ENCODE results near the gene SAP25. TPM values are rescaled to one million over a fixed set of nuclear protein-coding genes. Genes with fewer than 3 reads are reported as not detected.

SAP25 gene
- total RNA-seq, 2 experiments from 2014 or later: 9.9 to 11.4 TPM

Other genes starting within 250 kb of the SAP25 start
- gene PILRB, start 215.8 kb downstream of the SAP25 start, total RNA-seq: 10 to 100 TPM; 27.4 to 30.2 TPM
- gene PILRA, start 200.4 kb downstream of the SAP25 start, total RNA-seq: under 1 TPM; 0.31 to 0.76 TPM
- 1 to 10 TPM; 3.9 to 4.0 TPM for gene ZCWPW1, start 145.2 kb downstream of the SAP25 start, total RNA-seq
- 10 to 100 TPM; 41.3 to 42.0 TPM for gene MEPCE, start 144.1 kb downstream of the SAP25 start, total RNA-seq
- 10 to 100 TPM; 76.0 to 76.5 TPM for gene PPP1R35, start 137.4 kb downstream of the SAP25 start, total RNA-seq
- gene SPACDR, start 109.6 kb downstream of the SAP25 start, total RNA-seq: 1 to 10 TPM; 3.5 to 3.9 TPM
- 10 to 100 TPM; 87.8 to 89.5 TPM for gene TSC22D4, start 94.7 kb downstream of the SAP25 start, total RNA-seq
- under 1 TPM; 0.17 to 0.24 TPM for gene NYAP1, start 90.0 kb downstream of the SAP25 start, total RNA-seq
- 10 to 100 TPM; 60.9 to 62.5 TPM for gene AGFG2, start 34.7 kb downstream of the SAP25 start, total RNA-seq
- 10 to 100 TPM; 93.4 to 97.7 TPM for gene LRCH4, start 12.2 kb upstream of the SAP25 start, total RNA-seq
- gene FBXO24, start 12.4 kb upstream of the SAP25 start, total RNA-seq: 1 to 10 TPM; 2.2 to 2.6 TPM
- gene PCOLCE, start 28.5 kb upstream of the SAP25 start, total RNA-seq: 10 to 100 TPM in 1 of 2 experiments, 1 to 10 TPM in 1; 9.2 to 11.0 TPM
- 10 to 100 TPM; 14.0 to 14.4 TPM for gene MOSPD3, start 38.6 kb upstream of the SAP25 start, total RNA-seq
- 1 to 10 TPM; 8.7 to 9.9 TPM for gene TFR2, start 67.7 kb upstream of the SAP25 start, total RNA-seq
- not detected for gene ACTL6B, start 82.5 kb upstream of the SAP25 start, total RNA-seq
- 100 to 1,000 TPM; 228 to 231 TPM for gene GNB2, start 99.8 kb upstream of the SAP25 start, total RNA-seq
- gene GIGYF1, start 120.3 kb upstream of the SAP25 start, total RNA-seq: 10 to 100 TPM; 40.2 to 40.5 TPM
- gene POP7, start 132.2 kb upstream of the SAP25 start, total RNA-seq: 10 to 100 TPM; 38.7 to 42.2 TPM
- not detected for gene EPO, start 146.6 kb upstream of the SAP25 start, total RNA-seq
- gene ZAN, start 159.7 kb upstream of the SAP25 start, total RNA-seq: not detected